WTC11 (cell line): ENCODE measurements around the gene SPATS2.

Source experiments
- CREB1 ChIP-seq: sonication (generic); formaldehyde crosslinking; IDR thresholded peaks from 2 replicates; pipeline ENCODE4 v1.8.0; 2023; ENCODE audit warnings: mild to moderate bottlenecking, missing genetic modification reagents
- CREM ChIP-seq: sonication (generic); formaldehyde crosslinking; IDR thresholded peaks from 2 replicates; pipeline ENCODE4 v1.8.1; 2022; ENCODE audit warnings: mild to moderate bottlenecking, missing genetic modification reagents, moderate library complexity
- CTCF ChIP-seq: fragments of 200-600 bp; IDR thresholded peaks from 2 replicates; pipeline ENCODE4 v1.8.0; 2022; ENCODE audit warnings: antibody characterized with exemption
- FOXK1 ChIP-seq: sonication (generic); formaldehyde crosslinking; IDR thresholded peaks from 2 replicates; pipeline ENCODE4 v1.8.0; 2022; ENCODE audit warnings: mild to moderate bottlenecking, moderate library complexity, missing genetic modification reagents
- HMGXB4 ChIP-seq: sonication (generic); formaldehyde crosslinking; IDR thresholded peaks from 2 replicates; pipeline ENCODE4 v1.8.1; 2023; ENCODE audit warnings: mild to moderate bottlenecking, moderate library complexity, missing genetic modification reagents
- JUN ChIP-seq: sonication (generic); formaldehyde crosslinking; IDR thresholded peaks from 2 replicates; pipeline ENCODE4 v1.8.0; 2023; ENCODE audit warnings: mild to moderate bottlenecking, missing genetic modification reagents
- KAT7 ChIP-seq: sonication (generic); formaldehyde crosslinking; IDR thresholded peaks from 2 replicates; pipeline ENCODE4 v1.8.1; 2023; ENCODE audit warnings: missing genetic modification reagents, mild to moderate bottlenecking, borderline replicate concordance
- MAX ChIP-seq: sonication (generic); formaldehyde crosslinking; IDR thresholded peaks from 2 replicates; pipeline ENCODE4 v1.8.0; 2022; ENCODE audit warnings: mild to moderate bottlenecking, missing genetic modification reagents
- SMAD3 ChIP-seq: sonication (generic); formaldehyde crosslinking; IDR thresholded peaks from 2 replicates; pipeline ENCODE4 v1.8.0; 2022; ENCODE audit warnings: missing genetic modification reagents, mild to moderate bottlenecking, borderline replicate concordance
- TP53 ChIP-seq: sonication (generic); formaldehyde crosslinking; IDR thresholded peaks from 2 replicates; pipeline ENCODE4 v1.8.1; 2023; ENCODE audit warnings: mild to moderate bottlenecking, missing genetic modification reagents
- USF2 ChIP-seq: sonication (generic); formaldehyde crosslinking; IDR thresholded peaks from 2 replicates; pipeline ENCODE4 v1.8.1; 2023; ENCODE audit warnings: mild to moderate bottlenecking, missing genetic modification reagents, moderate library complexity

GRCh38 chr12:49446571-49446970 lies 79.3 kb downstream of the SPATS2 start:
- TF ChIP-seq KAT7 (CRISPR knock-in tag), result no peak
- no peak for TF ChIP-seq CTCF
- TF ChIP-seq CREB1 (CRISPR knock-in tag), result no peak
- TF ChIP-seq CREM (CRISPR knock-in tag), result no peak
- no peak for TF ChIP-seq FOXK1
- TF ChIP-seq HMGXB4, result no peak
- TF ChIP-seq MAX (CRISPR knock-in tag), result no peak
- TF ChIP-seq SMAD3, result no peak
- no peak for TF ChIP-seq TP53 (CRISPR knock-in tag)
- no peak for TF ChIP-seq USF2
- no peak for TF ChIP-seq JUN (CRISPR knock-in tag)
